Neural crest cell (in vitro differentiated cells): ENCODE measurements around the gene CCNG2. TPM values are rescaled to one million over a fixed set of nuclear protein-coding genes. Genes with fewer than 3 reads are reported as not detected.

Experiments
- DNase-seq: peaks from one replicate; pipeline ENCODE4 v3.0.0; 2021; ENCODE audit warnings: low read depth, mixed read lengths, low spot score
- H3K27ac Mint-ChIP-seq: one replicate; pipeline ENCODE4 v1.8.0; 2021; ENCODE audit warnings: mild to moderate bottlenecking, mixed read lengths; ENCODE audit not compliant: unreplicated experiment
- H3K27me3 Mint-ChIP-seq: 2 replicates; pipeline ENCODE4 v1.8.0; 2021; ENCODE audit warnings: low read depth, mild to moderate bottlenecking, mixed read lengths
- H3K36me3 Mint-ChIP-seq: 2 replicates; pipeline ENCODE4 v1.8.0; 2021; ENCODE audit warnings: low read depth, mild to moderate bottlenecking, mixed read lengths
- H3K4me1 Mint-ChIP-seq: 2 replicates; pipeline ENCODE4 v1.8.0; 2021; ENCODE audit warnings: mixed read lengths
- H3K4me3 Mint-ChIP-seq: one replicate; pipeline ENCODE4 v1.8.0; 2021; ENCODE audit warnings: mild to moderate bottlenecking, mixed read lengths
- H3K9me3 Mint-ChIP-seq: 2 replicates; pipeline ENCODE4 v1.8.0; 2021; ENCODE audit warnings: mixed read lengths
- total RNA-seq: library from RNA; stranded (reverse); gene quantifications from 2 replicates; pipeline ENCODE4 v1.2.1, GENCODE V29; 2021
- TF ChIP-seq, protein P1 (sequence below): fragments of 200-600 bp; sonication (generic); conservative IDR thresholded peaks from 2 replicates; pipeline ENCODE4 v1.5.0; 2021; ENCODE audit warnings: antibody characterized with exemption, mild to moderate bottlenecking

CCNG2 gene
- total RNA-seq, 1 donor from 2014 or later, result 57.2 TPM

DNA sequence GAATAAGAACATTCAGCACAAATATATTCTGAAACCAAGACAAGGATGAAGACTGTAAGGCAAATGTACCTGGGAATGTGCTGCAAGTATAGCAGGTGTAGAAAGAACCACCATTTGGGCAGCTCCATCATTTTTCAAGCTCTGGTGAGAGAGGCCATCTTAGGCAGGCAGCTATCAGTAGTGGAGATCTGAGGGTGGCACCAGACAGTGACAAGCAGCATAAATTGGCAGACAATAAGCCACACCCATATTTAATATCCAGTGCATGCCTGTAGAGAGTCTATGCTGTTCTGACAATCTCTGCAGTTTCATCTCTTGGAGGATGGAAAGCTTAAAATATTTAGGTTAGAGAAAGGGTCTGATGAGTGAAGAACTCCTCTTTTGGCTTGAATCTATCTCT lies 22.5 kb downstream of the CCNG2 start:
- Mint-ChIP-seq H3K36me3 (no peaks in the 10 kb centered on the region), H3K4me1 (peaks cover 34% of the 10 kb centered on the region), H3K27ac (no peak overlapping the region), H3K9me3 (no peaks in the 10 kb centered on the region), H3K4me3 (no peak overlapping the region), H3K27me3 (peaks cover 2% of the 10 kb centered on the region)
- DNase-seq, result no peak
- TF ChIP-seq, protein P1, sequence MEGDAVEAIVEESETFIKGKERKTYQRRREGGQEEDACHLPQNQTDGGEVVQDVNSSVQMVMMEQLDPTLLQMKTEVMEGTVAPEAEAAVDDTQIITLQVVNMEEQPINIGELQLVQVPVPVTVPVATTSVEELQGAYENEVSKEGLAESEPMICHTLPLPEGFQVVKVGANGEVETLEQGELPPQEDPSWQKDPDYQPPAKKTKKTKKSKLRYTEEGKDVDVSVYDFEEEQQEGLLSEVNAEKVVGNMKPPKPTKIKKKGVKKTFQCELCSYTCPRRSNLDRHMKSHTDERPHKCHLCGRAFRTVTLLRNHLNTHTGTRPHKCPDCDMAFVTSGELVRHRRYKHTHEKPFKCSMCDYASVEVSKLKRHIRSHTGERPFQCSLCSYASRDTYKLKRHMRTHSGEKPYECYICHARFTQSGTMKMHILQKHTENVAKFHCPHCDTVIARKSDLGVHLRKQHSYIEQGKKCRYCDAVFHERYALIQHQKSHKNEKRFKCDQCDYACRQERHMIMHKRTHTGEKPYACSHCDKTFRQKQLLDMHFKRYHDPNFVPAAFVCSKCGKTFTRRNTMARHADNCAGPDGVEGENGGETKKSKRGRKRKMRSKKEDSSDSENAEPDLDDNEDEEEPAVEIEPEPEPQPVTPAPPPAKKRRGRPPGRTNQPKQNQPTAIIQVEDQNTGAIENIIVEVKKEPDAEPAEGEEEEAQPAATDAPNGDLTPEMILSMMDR, result no peak

DNA sequence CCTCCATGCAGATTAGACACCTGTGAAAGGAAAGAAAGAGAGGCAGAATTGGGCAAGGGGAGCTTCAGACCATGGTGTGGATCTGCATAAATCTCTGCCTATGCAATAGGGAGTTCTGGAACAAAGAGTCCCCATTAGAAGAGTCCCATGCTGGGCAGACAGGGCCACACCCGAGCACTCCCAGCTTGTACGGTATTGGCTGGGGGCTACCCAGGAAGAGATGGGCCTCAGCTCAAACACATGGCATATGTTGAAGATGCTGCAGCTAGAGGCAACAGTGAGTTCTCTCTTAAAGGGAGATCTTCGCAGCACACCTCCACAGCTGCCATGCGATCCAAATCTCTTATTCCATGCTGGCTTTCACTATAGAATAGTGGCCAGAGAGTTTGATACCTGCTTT lies 24.7 kb downstream of the CCNG2 start:
- Mint-ChIP-seq H3K4me3 (no peak overlapping the region), H3K4me1 (peaks cover 18% of the 10 kb centered on the region), H3K9me3 (no peaks in the 10 kb centered on the region), H3K36me3 (no peaks in the 10 kb centered on the region), H3K27me3 (peaks cover 5% of the 10 kb centered on the region), H3K27ac (no peak overlapping the region)
- TF ChIP-seq, protein P1, result no peak
- no peak for DNase-seq

- TF ChIP-seq, protein P1, result no peak
- H3K4me1 Mint-ChIP-seq, result peaks cover 8% of the 10 kb centered on the region
- H3K27me3 Mint-ChIP-seq, result peaks cover 5% of the 10 kb centered on the region
- H3K27ac Mint-ChIP-seq, result no peak overlapping the region
- no peaks in the 10 kb centered on the region for H3K36me3 Mint-ChIP-seq
- H3K9me3 Mint-ChIP-seq, result no peaks in the 10 kb centered on the region
- no peak for DNase-seq
- H3K4me3 Mint-ChIP-seq, result no peak overlapping the region
These were observed 26.9 kb downstream of the CCNG2 start for GRCh38 chr4:77183777-77184420.

DNA sequence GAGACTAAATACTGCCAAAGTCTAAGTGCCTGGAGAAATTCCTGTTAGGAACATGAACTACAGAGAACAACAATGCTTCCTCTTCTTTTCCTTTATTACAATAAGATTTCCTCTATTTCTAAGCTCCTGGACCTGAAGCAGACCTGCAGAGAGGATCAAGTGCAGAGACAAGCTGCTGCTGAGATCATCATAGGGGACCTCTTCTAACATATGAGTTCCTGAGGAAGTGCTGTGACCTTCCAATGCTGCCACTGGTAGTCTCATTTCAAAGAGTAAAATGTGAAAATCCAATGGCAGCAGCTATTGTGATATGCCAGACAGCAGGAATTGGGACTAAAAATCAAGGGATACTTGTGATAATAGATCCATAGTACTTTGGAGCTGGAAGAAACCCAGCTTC lies 28.0 kb downstream of the CCNG2 start:
- Mint-ChIP-seq H3K27me3 (peaks cover 5% of the 10 kb centered on the region), H3K27ac (no peak overlapping the region), H3K4me3 (no peak overlapping the region), H3K9me3 (no peaks in the 10 kb centered on the region), H3K36me3 (no peaks in the 10 kb centered on the region), H3K4me1 (peaks cover 8% of the 10 kb centered on the region)
- TF ChIP-seq, protein P1, result no peak
- DNase-seq, result no peak

GRCh38 chr4:77185686-77186085 lies 28.7 kb downstream of the CCNG2 start:
- DNase-seq, result no peak
- TF ChIP-seq, protein P1, result no peak
- Mint-ChIP-seq H3K27ac (no peak overlapping the region), H3K36me3 (no peaks in the 10 kb centered on the region), H3K4me1 (peaks cover 8% of the 10 kb centered on the region), H3K9me3 (no peaks in the 10 kb centered on the region), H3K27me3 (peaks cover 5% of the 10 kb centered on the region), H3K4me3 (no peak overlapping the region)
